ENCODE data around the gene PTPRD. TPM values are rescaled to one million over a fixed set of nuclear protein-coding genes. Genes with fewer than 3 reads are reported as not detected.

PTPRD gene
- total and polyA plus RNA-seq, 5 donors from 2014 or later: 0.47 TPM; not detected in 4

- Histone ChIP-seq H3K4me1 (ENCODE audit: control insufficient read depth, insufficient read depth, low read length, poor library complexity, severe bottlenecking) (no peaks in the 10 kb centered on the region), H3K27me3 (ENCODE audit: control insufficient read depth, insufficient read depth, low read length) (no peaks in the 10 kb centered on the region), H3K36me3 (ENCODE audit: control insufficient read depth, insufficient read depth, low read length) (no peaks in the 10 kb centered on the region), H3K4me3 (ENCODE audit: low read depth, low read length) (no peak overlapping the region), H3K9me3 (ENCODE audit: control insufficient read depth in 2 of 2, low read length in 2 of 2) (peaks cover 0 to 3% of the 10 kb centered on the region in 2 experiments), H3K27ac (ENCODE audit: insufficient read depth, low read length, poor library complexity, severe bottlenecking) (no peak overlapping the region)
- H3K4me1 Mint-ChIP-seq: no peaks in the 10 kb centered on the region
- H3K27me3 Mint-ChIP-seq: no peaks in the 10 kb centered on the region
- no peak overlapping the region for H3K4me3 Mint-ChIP-seq
- peaks cover 0 to 21% (median 6%) of the 10 kb centered on the region in 7 donors for H3K9me3 Mint-ChIP-seq
- DNase-seq: no peak
- H3K27ac Mint-ChIP-seq: no peak overlapping the region
- no peak for ATAC-seq (ENCODE audit: low read depth in 2 of 2)
- H3K36me3 Mint-ChIP-seq: no peaks in the 10 kb centered on the region
Observed at GRCh38 chr9:10235376-10235775, 377.4 kb downstream of the PTPRD start.

GRCh38 chr9:10232352-10232930 lies 380.4 kb downstream of the PTPRD start:
- H3K36me3 ChIP-seq (ENCODE audit: control insufficient read depth, insufficient read depth, low read length): no peaks in the 10 kb centered on the region
- Mint-ChIP-seq H3K9me3 (peaks cover 0 to 13% (median 8%) of the 10 kb centered on the region in 7 donors), H3K27me3 (no peaks in the 10 kb centered on the region), H3K4me1 (no peaks in the 10 kb centered on the region), H3K36me3 (no peaks in the 10 kb centered on the region), H3K27ac (no peak overlapping the region), H3K4me3 (no peak overlapping the region)
- no peaks in the 10 kb centered on the region for H3K9me3 ChIP-seq (ENCODE audit: control insufficient read depth in 2 of 2, low read length in 2 of 2)
- H3K27ac ChIP-seq (ENCODE audit: insufficient read depth, low read length, poor library complexity, severe bottlenecking): no peak overlapping the region
- no peak overlapping the region for H3K4me3 ChIP-seq (ENCODE audit: low read depth, low read length)
- no peaks in the 10 kb centered on the region for H3K4me1 ChIP-seq (ENCODE audit: control insufficient read depth, insufficient read depth, low read length, poor library complexity, severe bottlenecking)
- no peaks in the 10 kb centered on the region for H3K27me3 ChIP-seq (ENCODE audit: control insufficient read depth, insufficient read depth, low read length)
- ATAC-seq (ENCODE audit: low read depth in 2 of 2) (no peak), DNase-seq (no peak)

- no peaks in the 10 kb centered on the region for H3K27me3 Mint-ChIP-seq
- peaks cover 0 to 5% of the 10 kb centered on the region in 2 experiments for H3K9me3 ChIP-seq (ENCODE audit: control insufficient read depth in 2 of 2, low read length in 2 of 2)
- DNase-seq (no peak), ATAC-seq (ENCODE audit: low read depth in 2 of 2) (no peak)
- no peaks in the 10 kb centered on the region for H3K4me1 ChIP-seq (ENCODE audit: control insufficient read depth, insufficient read depth, low read length, poor library complexity, severe bottlenecking)
- H3K4me3 Mint-ChIP-seq: no peak overlapping the region
- H3K9me3 Mint-ChIP-seq: peaks cover 0 to 16% (median 8%) of the 10 kb centered on the region in 7 donors
- H3K27me3 ChIP-seq (ENCODE audit: control insufficient read depth, insufficient read depth, low read length): no peaks in the 10 kb centered on the region
- H3K4me3 ChIP-seq (ENCODE audit: low read depth, low read length): no peak overlapping the region
- no peaks in the 10 kb centered on the region for H3K36me3 Mint-ChIP-seq
- H3K27ac ChIP-seq (ENCODE audit: insufficient read depth, low read length, poor library complexity, severe bottlenecking): no peak overlapping the region
- no peaks in the 10 kb centered on the region for H3K4me1 Mint-ChIP-seq
- H3K36me3 ChIP-seq (ENCODE audit: control insufficient read depth, insufficient read depth, low read length): no peaks in the 10 kb centered on the region
- no peak overlapping the region for H3K27ac Mint-ChIP-seq
Observed at GRCh38 chr9:10230512-10230911, 382.3 kb downstream of the PTPRD start.

GRCh38 chr9:10228082-10228481 lies 384.7 kb downstream of the PTPRD start:
- no peak overlapping the region for H3K4me3 ChIP-seq (ENCODE audit: low read depth, low read length)
- DNase-seq: no peak
- no peaks in the 10 kb centered on the region for H3K27me3 ChIP-seq (ENCODE audit: control insufficient read depth, insufficient read depth, low read length)
- H3K4me1 ChIP-seq (ENCODE audit: control insufficient read depth, insufficient read depth, low read length, poor library complexity, severe bottlenecking): no peaks in the 10 kb centered on the region
- no peak overlapping the region for H3K4me3 Mint-ChIP-seq
- H3K27ac Mint-ChIP-seq: no peak overlapping the region
- no peaks in the 10 kb centered on the region for H3K4me1 Mint-ChIP-seq
- no peaks in the 10 kb centered on the region for H3K36me3 Mint-ChIP-seq
- no peak for ATAC-seq (ENCODE audit: low read depth in 2 of 2)
- H3K9me3 ChIP-seq (ENCODE audit: control insufficient read depth in 2 of 2, low read length in 2 of 2): peaks cover 0 to 5% of the 10 kb centered on the region in 2 experiments
- no peaks in the 10 kb centered on the region for H3K27me3 Mint-ChIP-seq
- no peak overlapping the region for H3K27ac ChIP-seq (ENCODE audit: insufficient read depth, low read length, poor library complexity, severe bottlenecking)
- no peaks in the 10 kb centered on the region for H3K36me3 ChIP-seq (ENCODE audit: control insufficient read depth, insufficient read depth, low read length)
- peaks cover 0 to 20% (median 10%) of the 10 kb centered on the region in 7 donors for H3K9me3 Mint-ChIP-seq

- ATAC-seq (ENCODE audit: low read depth in 2 of 2): no peak
- H3K36me3 Mint-ChIP-seq: no peaks in the 10 kb centered on the region
- Histone ChIP-seq H3K4me1 (ENCODE audit: control insufficient read depth, insufficient read depth, low read length, poor library complexity, severe bottlenecking) (no peaks in the 10 kb centered on the region), H3K27ac (ENCODE audit: insufficient read depth, low read length, poor library complexity, severe bottlenecking) (no peak overlapping the region), H3K9me3 (ENCODE audit: control insufficient read depth in 2 of 2, low read length in 2 of 2) (peaks cover 0 to 5% of the 10 kb centered on the region in 2 experiments), H3K36me3 (ENCODE audit: control insufficient read depth, insufficient read depth, low read length) (no peaks in the 10 kb centered on the region), H3K4me3 (ENCODE audit: low read depth, low read length) (no peak overlapping the region), H3K27me3 (ENCODE audit: control insufficient read depth, insufficient read depth, low read length) (no peaks in the 10 kb centered on the region)
- no peak for DNase-seq
- H3K4me1 Mint-ChIP-seq: no peaks in the 10 kb centered on the region
- no peak overlapping the region for H3K4me3 Mint-ChIP-seq
- H3K27ac Mint-ChIP-seq: no peak overlapping the region
- no peaks in the 10 kb centered on the region for H3K27me3 Mint-ChIP-seq
- H3K9me3 Mint-ChIP-seq: peaks cover 0 to 17% (median 10%) of the 10 kb centered on the region in 7 donors
Observed at GRCh38 chr9:10226996-10227395, 385.8 kb downstream of the PTPRD start.

GRCh38 chr9:10212702-10213101 lies 400.1 kb downstream of the PTPRD start:
- Mint-ChIP-seq H3K27me3 (no peaks in the 10 kb centered on the region), H3K4me1 (no peaks in the 10 kb centered on the region), H3K9me3 (peaks cover 0 to 13% (median 0%) of the 10 kb centered on the region in 7 donors), H3K36me3 (no peaks in the 10 kb centered on the region), H3K4me3 (no peak overlapping the region), H3K27ac (no peak overlapping the region)
- H3K27me3 ChIP-seq (ENCODE audit: control insufficient read depth, insufficient read depth, low read length): no peaks in the 10 kb centered on the region
- no peak overlapping the region for H3K4me3 ChIP-seq (ENCODE audit: low read depth, low read length)
- H3K36me3 ChIP-seq (ENCODE audit: control insufficient read depth, insufficient read depth, low read length): no peaks in the 10 kb centered on the region
- H3K4me1 ChIP-seq (ENCODE audit: control insufficient read depth, insufficient read depth, low read length, poor library complexity, severe bottlenecking): no peaks in the 10 kb centered on the region
- ATAC-seq (ENCODE audit: low read depth in 2 of 2): no peak
- peaks cover 0 to 4% of the 10 kb centered on the region in 2 experiments for H3K9me3 ChIP-seq (ENCODE audit: control insufficient read depth in 2 of 2, low read length in 2 of 2)
- no peak overlapping the region for H3K27ac ChIP-seq (ENCODE audit: insufficient read depth, low read length, poor library complexity, severe bottlenecking)
- DNase-seq: no peak

GRCh38 chr9:10208691-10209069 lies 404.1 kb downstream of the PTPRD start:
- H3K27me3 Mint-ChIP-seq: no peaks in the 10 kb centered on the region
- no peaks in the 10 kb centered on the region for H3K36me3 Mint-ChIP-seq
- no peak overlapping the region for H3K4me3 Mint-ChIP-seq
- H3K9me3 Mint-ChIP-seq: peaks cover 0 to 23% (median 3%) of the 10 kb centered on the region in 7 donors
- ATAC-seq (ENCODE audit: low read depth in 2 of 2) (no peak), DNase-seq (no peak)
- H3K27ac ChIP-seq (ENCODE audit: insufficient read depth, low read length, poor library complexity, severe bottlenecking): no peak overlapping the region
- no peaks in the 10 kb centered on the region for H3K27me3 ChIP-seq (ENCODE audit: control insufficient read depth, insufficient read depth, low read length)
- no peaks in the 10 kb centered on the region for H3K4me1 ChIP-seq (ENCODE audit: control insufficient read depth, insufficient read depth, low read length, poor library complexity, severe bottlenecking)
- no peak overlapping the region for H3K27ac Mint-ChIP-seq
- peaks cover 0 to 4% of the 10 kb centered on the region in 2 experiments for H3K9me3 ChIP-seq (ENCODE audit: control insufficient read depth in 2 of 2, low read length in 2 of 2)
- H3K4me3 ChIP-seq (ENCODE audit: low read depth, low read length): no peak overlapping the region
- no peaks in the 10 kb centered on the region for H3K4me1 Mint-ChIP-seq
- H3K36me3 ChIP-seq (ENCODE audit: control insufficient read depth, insufficient read depth, low read length): no peaks in the 10 kb centered on the region

GRCh38 chr9:10204276-10204675 lies 408.5 kb downstream of the PTPRD start:
- Mint-ChIP-seq H3K9me3 (peaks cover 0 to 24% (median 4%) of the 10 kb centered on the region in 7 donors), H3K27ac (no peak overlapping the region), H3K36me3 (no peaks in the 10 kb centered on the region), H3K4me1 (no peaks in the 10 kb centered on the region), H3K4me3 (no peak overlapping the region), H3K27me3 (no peaks in the 10 kb centered on the region)
- no peaks in the 10 kb centered on the region for H3K27me3 ChIP-seq (ENCODE audit: control insufficient read depth, insufficient read depth, low read length)
- no peaks in the 10 kb centered on the region for H3K36me3 ChIP-seq (ENCODE audit: control insufficient read depth, insufficient read depth, low read length)
- DNase-seq (no peak), ATAC-seq (ENCODE audit: low read depth in 2 of 2) (no peak)
- peaks cover 0 to 4% of the 10 kb centered on the region in 2 experiments for H3K9me3 ChIP-seq (ENCODE audit: control insufficient read depth in 2 of 2, low read length in 2 of 2)
- H3K4me3 ChIP-seq (ENCODE audit: low read depth, low read length): no peak overlapping the region
- H3K4me1 ChIP-seq (ENCODE audit: control insufficient read depth, insufficient read depth, low read length, poor library complexity, severe bottlenecking): no peaks in the 10 kb centered on the region
- H3K27ac ChIP-seq (ENCODE audit: insufficient read depth, low read length, poor library complexity, severe bottlenecking): no peak overlapping the region
